Astrocyte (in vitro differentiated cells and primary cell): ENCODE measurements around the gene AP3M1.

Experiments
- EZH2 ChIP-seq: IDR thresholded peaks from 2 replicates; pipeline ENCODE4 v1.6.1; 2012; ENCODE audit warnings: mild to moderate bottlenecking, low read length, inconsistent platforms; ENCODE audit not compliant: insufficient read depth
- TF ChIP-seq, protein P1 (sequence below): IDR thresholded peaks from 2 replicates; pipeline ENCODE4 v1.5.1; 2011; ENCODE audit warnings: low read depth, mild to moderate bottlenecking, inconsistent platforms, low read length, moderate library complexity; ENCODE audit not compliant: insufficient read depth

DNA sequence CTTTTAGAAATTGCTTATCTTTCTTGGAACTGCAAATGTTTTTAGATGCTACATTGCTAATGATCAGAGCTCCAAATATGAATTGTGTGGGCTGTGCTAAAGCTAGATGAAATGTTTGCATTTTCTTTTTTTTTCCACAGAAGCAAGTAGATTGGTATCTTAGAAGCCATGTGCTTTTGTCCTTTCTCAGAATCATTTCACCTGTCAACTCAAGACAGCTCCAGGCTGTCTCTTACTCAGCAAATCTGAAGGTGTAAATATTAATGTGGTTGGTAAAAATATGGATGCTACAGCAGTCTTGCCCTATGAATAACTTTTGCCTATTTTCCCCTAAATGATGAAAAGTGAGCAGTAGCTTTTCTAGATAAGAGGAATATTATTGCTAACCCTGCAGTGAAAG is 41.2 kb downstream of the AP3M1 start:
- TF ChIP-seq, protein P1, sequence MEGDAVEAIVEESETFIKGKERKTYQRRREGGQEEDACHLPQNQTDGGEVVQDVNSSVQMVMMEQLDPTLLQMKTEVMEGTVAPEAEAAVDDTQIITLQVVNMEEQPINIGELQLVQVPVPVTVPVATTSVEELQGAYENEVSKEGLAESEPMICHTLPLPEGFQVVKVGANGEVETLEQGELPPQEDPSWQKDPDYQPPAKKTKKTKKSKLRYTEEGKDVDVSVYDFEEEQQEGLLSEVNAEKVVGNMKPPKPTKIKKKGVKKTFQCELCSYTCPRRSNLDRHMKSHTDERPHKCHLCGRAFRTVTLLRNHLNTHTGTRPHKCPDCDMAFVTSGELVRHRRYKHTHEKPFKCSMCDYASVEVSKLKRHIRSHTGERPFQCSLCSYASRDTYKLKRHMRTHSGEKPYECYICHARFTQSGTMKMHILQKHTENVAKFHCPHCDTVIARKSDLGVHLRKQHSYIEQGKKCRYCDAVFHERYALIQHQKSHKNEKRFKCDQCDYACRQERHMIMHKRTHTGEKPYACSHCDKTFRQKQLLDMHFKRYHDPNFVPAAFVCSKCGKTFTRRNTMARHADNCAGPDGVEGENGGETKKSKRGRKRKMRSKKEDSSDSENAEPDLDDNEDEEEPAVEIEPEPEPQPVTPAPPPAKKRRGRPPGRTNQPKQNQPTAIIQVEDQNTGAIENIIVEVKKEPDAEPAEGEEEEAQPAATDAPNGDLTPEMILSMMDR = no peak
- no peak for TF ChIP-seq EZH2
